HepG2 (cell line): ENCODE data around the gene GBE1.

Experiments used
- CEBPG ChIP-seq: IDR thresholded peaks from 2 replicates; pipeline ENCODE4 v1.6.1; 2016
- POLR2A ChIP-seq, 2 experiments: IDR thresholded peaks; 2 replicates each; pipeline ENCODE4 v1.6.1; 2011; ENCODE audit warnings: low read depth in 2 of 2, low read length in 2 of 2, mild to moderate bottlenecking in 1 of 2, moderate library complexity in 1 of 2; ENCODE audit not compliant: insufficient read depth in 1 of 2
- RFX5 ChIP-seq: IDR thresholded peaks from 2 replicates; pipeline ENCODE4 v1.6.1; 2011; ENCODE audit warnings: low read depth, low read length, improper control_type of control experiment
- TCF7 ChIP-seq: sonication (generic); IDR thresholded peaks from 2 replicates; pipeline ENCODE4 v1.6.1; 2016; ENCODE audit warnings: antibody characterized with exemption, low read depth
- ZBTB8A ChIP-seq: sonication (generic); formaldehyde crosslinking; IDR thresholded peaks from 2 replicates; pipeline ENCODE4 v1.4.0; 2020; ENCODE audit warnings: mild to moderate bottlenecking, low read depth, missing genetic modification reagents, borderline replicate concordance
- ZFX ChIP-seq: sonication (generic); formaldehyde crosslinking; IDR thresholded peaks from 2 replicates; pipeline ENCODE4 v1.4.0; 2020; ENCODE audit warnings: mild to moderate bottlenecking, low read depth, missing genetic modification reagents, moderate library complexity
- ZNF383 ChIP-seq: sonication (generic); formaldehyde crosslinking; IDR thresholded peaks from 2 replicates; pipeline ENCODE4 v1.4.0; 2020; ENCODE audit warnings: missing genetic modification reagents, mild to moderate bottlenecking, borderline replicate concordance
- ZNF772 ChIP-seq: sonication (generic); formaldehyde crosslinking; IDR thresholded peaks from 2 replicates; pipeline ENCODE4 v1.5.0; 2020; ENCODE audit warnings: mild to moderate bottlenecking, missing genetic modification reagents
- TF ChIP-seq, protein P1 (sequence below): IDR thresholded peaks from 2 replicates; pipeline ENCODE4 v1.6.1; 2018; ENCODE audit warnings: missing genetic modification reagents, mild to moderate bottlenecking, missing compliant biosample characterization
- TF ChIP-seq, protein P2 (sequence below): sonication (generic); formaldehyde crosslinking; IDR thresholded peaks from 2 replicates; pipeline ENCODE4 v1.4.0; 2020; ENCODE audit warnings: missing genetic modification reagents, borderline replicate concordance
- TF ChIP-seq, protein P3 (sequence below): sonication (generic); formaldehyde crosslinking; IDR thresholded peaks from 2 replicates; pipeline ENCODE4 v1.5.1; 2020; ENCODE audit warnings: mild to moderate bottlenecking, missing genetic modification reagents
- TF ChIP-seq, protein P4 (sequence below): IDR thresholded peaks from 2 replicates; pipeline ENCODE4 v1.6.1; 2012; ENCODE audit warnings: inconsistent platforms

DNA sequence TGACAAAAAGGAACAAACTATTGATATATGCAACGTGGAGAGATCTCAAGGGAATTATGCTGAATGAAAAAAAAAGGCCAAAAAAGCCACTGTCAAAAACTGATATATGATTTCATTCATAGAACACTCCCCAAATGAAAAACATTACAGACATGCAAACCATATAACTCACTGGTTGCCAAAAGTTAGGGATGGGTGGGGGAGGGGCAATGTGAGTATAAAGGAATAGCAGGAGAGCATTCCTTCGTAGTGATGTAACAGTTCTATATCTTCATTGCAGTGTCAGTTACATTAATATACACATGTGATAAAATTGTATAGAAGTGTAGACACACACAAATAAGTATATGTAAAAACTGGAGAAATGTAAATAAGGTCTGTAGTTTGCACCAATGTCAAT, 12.2 kb downstream of the GBE1 start:
- TF ChIP-seq CEBPG (CRISPR knock-in tag) (no peak), ZNF772 (CRISPR knock-in tag) (no peak), ZFX (CRISPR knock-in tag) (no peak), POLR2A (IDR thresholded peaks at IDR 0.05; ENCODE audit: insufficient read depth in 1 of 2, low read depth in 2 of 2, low read length in 2 of 2) (no peak), ZNF383 (no peak), ZBTB8A (no peak), TCF7 (no peak), RFX5 (no peak)
- TF ChIP-seq, protein P1, sequence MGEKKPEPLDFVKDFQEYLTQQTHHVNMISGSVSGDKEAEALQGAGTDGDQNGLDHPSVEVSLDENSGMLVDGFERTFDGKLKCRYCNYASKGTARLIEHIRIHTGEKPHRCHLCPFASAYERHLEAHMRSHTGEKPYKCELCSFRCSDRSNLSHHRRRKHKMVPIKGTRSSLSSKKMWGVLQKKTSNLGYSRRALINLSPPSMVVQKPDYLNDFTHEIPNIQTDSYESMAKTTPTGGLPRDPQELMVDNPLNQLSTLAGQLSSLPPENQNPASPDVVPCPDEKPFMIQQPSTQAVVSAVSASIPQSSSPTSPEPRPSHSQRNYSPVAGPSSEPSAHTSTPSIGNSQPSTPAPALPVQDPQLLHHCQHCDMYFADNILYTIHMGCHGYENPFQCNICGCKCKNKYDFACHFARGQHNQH (CRISPR knock-in tag): no peak
- TF ChIP-seq, protein P2, sequence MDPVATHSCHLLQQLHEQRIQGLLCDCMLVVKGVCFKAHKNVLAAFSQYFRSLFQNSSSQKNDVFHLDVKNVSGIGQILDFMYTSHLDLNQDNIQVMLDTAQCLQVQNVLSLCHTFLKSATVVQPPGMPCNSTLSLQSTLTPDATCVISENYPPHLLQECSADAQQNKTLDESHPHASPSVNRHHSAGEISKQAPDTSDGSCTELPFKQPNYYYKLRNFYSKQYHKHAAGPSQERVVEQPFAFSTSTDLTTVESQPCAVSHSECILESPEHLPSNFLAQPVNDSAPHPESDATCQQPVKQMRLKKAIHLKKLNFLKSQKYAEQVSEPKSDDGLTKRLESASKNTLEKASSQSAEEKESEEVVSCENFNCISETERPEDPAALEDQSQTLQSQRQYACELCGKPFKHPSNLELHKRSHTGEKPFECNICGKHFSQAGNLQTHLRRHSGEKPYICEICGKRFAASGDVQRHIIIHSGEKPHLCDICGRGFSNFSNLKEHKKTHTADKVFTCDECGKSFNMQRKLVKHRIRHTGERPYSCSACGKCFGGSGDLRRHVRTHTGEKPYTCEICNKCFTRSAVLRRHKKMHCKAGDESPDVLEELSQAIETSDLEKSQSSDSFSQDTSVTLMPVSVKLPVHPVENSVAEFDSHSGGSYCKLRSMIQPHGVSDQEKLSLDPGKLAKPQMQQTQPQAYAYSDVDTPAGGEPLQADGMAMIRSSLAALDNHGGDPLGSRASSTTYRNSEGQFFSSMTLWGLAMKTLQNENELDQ: no peak
- TF ChIP-seq, protein P3, sequence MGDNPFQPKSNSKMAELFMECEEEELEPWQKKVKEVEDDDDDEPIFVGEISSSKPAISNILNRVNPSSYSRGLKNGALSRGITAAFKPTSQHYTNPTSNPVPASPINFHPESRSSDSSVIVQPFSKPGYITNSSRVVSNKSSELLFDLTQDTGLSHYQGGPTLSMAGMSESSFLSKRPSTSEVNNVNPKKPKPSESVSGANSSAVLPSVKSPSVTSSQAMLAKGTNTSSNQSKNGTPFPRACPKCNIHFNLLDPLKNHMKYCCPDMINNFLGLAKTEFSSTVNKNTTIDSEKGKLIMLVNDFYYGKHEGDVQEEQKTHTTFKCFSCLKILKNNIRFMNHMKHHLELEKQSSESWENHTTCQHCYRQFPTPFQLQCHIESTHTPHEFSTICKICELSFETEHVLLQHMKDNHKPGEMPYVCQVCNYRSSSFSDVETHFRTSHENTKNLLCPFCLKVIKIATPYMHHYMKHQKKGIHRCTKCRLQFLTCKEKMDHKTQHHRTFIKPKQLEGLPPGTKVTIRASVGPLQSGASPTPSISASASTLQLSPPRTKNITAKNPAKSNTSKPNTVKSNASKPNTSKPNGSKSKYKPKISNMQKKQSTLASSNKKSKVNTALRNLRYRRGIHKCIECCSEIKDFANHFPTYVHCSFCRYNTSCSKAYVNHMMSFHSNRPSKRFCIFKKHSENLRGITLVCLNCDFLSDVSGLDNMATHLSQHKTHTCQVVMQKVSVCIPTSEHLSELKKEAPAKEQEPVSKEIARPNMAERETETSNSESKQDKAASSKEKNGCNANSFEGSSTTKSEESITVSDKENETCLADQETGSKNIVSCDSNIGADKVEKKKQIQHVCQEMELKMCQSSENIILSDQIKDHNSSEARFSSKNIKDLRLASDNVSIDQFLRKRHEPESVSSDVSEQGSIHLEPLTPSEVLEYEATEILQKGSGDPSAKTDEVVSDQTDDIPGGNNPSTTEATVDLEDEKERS: no peak
- TF ChIP-seq, protein P4, sequence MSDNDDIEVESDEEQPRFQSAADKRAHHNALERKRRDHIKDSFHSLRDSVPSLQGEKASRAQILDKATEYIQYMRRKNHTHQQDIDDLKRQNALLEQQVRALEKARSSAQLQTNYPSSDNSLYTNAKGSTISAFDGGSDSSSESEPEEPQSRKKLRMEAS: no peak
